Smooth muscle cell (in vitro differentiated cells): ENCODE measurements around the gene B3GALT5. TPM values are rescaled to one million over a fixed set of nuclear protein-coding genes. Genes with fewer than 3 reads are reported as not detected.

Experiments
- DNase-seq: peaks from one replicate; lab custom pipeline; 2025; ENCODE audit not compliant: unreplicated experiment; lab: John Stamatoyannopoulos, UW
- H2AFZ ChIP-seq: fragments of 200-600 bp; sonication (generic); 2 replicates; pipeline ENCODE4 v1.6.0; 2016; ENCODE audit warnings: antibody characterized with exemption, low read depth, mild to moderate bottlenecking
- H3F3A ChIP-seq: fragments of 200-600 bp; sonication (generic); 2 replicates; pipeline ENCODE4 v1.6.0; 2017; ENCODE audit warnings: antibody characterized with exemption, low read depth
- H3K27ac ChIP-seq: fragments of 200-600 bp; sonication (generic); 2 replicates; pipeline ENCODE4 v1.5.1; 2016; ENCODE audit warnings: low read depth, mild to moderate bottlenecking
- H3K27me3 ChIP-seq: fragments of 200-600 bp; sonication (generic); 2 replicates; pipeline ENCODE4 v1.6.1; 2016; ENCODE audit warnings: low read depth, mild to moderate bottlenecking
- H3K36me3 ChIP-seq: fragments of 200-600 bp; sonication (generic); 2 replicates; pipeline ENCODE4 v1.5.1; 2016; ENCODE audit warnings: low read depth
- H3K4me1 ChIP-seq: fragments of 200-600 bp; sonication (generic); 2 replicates; pipeline ENCODE4 v1.5.1; 2016; ENCODE audit warnings: low read depth
- H3K4me2 ChIP-seq: fragments of 200-600 bp; sonication (generic); 2 replicates; pipeline ENCODE4 v1.6.0; 2016; ENCODE audit warnings: mild to moderate bottlenecking
- H3K4me3 ChIP-seq: fragments of 200-600 bp; sonication (generic); 2 replicates; pipeline ENCODE4 v1.5.1; 2016; ENCODE audit warnings: mild to moderate bottlenecking
- H3K79me2 ChIP-seq: fragments of 200-600 bp; sonication (generic); 2 replicates; pipeline ENCODE4 v1.6.0; 2016; ENCODE audit warnings: low read depth, mild to moderate bottlenecking
- H3K9ac ChIP-seq: fragments of 200-600 bp; sonication (generic); 2 replicates; pipeline ENCODE4 v1.6.0; 2016; ENCODE audit warnings: low read depth
- H3K9me3 ChIP-seq: fragments of 200-600 bp; sonication (generic); replicated peaks from 2 replicates; pipeline ENCODE4 v1.5.1; 2016; ENCODE audit warnings: low read depth
- H4K20me1 ChIP-seq: fragments of 200-600 bp; sonication (generic); 2 replicates; pipeline ENCODE4 v1.6.0; 2016; ENCODE audit warnings: low read depth
- WGBS: methylation state at CpG from one replicate; pipeline ENCODE4 v1.1.7; 2016; ENCODE audit warnings: low lambda C conversion rate; 5-methylcytosine and 5-hydroxymethylcytosine counted together
- polyA plus RNA-seq: library from polyadenylated mRNA; unstranded; fragments of >200 nt; fragmentation: Nextera tagmentation; extraction: Ambion mirVana; gene quantifications from 2 replicates; pipeline ENCODE4 v1.2.1, GENCODE V29; 2016
- total RNA-seq: library from RNA; depleted of rRNA; stranded (reverse); fragments of >200 nt; gene quantifications from 2 replicates; pipeline ENCODE4 v1.2.3, GENCODE V29; 2014
- TF ChIP-seq, protein P1 (sequence below): fragments of 200-600 bp; sonication (generic); IDR thresholded peaks from 2 replicates; pipeline ENCODE4 v1.5.1; 2017; ENCODE audit warnings: borderline replicate concordance, mild to moderate bottlenecking, antibody characterized with exemption; ENCODE audit not compliant: insufficient read depth, poor library complexity, severe bottlenecking

Gene B3GALT5
- total and polyA plus RNA-seq, 2 experiments from 2014 or later = 0.73 to 3.8 TPM

DNA sequence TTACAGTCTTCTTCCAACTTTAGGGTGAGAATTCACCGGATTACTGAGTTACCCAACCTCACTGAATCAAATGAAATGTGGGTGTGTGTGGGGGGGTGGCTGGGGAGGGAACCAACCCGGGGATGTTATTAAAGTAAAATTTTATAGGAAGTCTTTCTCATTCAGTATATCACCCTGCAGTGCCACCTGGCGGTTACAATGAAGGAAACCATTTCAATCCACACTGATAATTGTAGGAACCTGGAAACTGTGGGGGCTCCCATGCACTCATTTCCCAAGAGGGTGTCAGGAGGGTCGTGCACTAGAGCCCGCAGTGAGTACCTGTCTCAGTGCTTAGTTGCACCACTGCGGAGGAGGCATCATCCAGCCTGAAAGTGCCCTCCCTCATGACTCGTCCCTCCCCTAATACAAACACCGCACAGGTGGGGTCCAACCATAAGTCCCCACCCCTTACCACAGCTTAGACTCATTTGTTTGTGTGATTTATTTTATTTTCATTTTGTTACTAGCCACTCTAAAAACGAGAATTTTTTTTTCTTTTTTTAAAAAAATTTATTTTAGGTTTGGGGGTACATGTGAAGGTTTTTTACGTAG lies 103.2 kb downstream of the B3GALT5 start:
- H3K27me3 ChIP-seq = no peaks in the 10 kb centered on the region
- H3K4me1 ChIP-seq = no peaks in the 10 kb centered on the region
- no peak overlapping the region for H3K4me2 ChIP-seq
- H4K20me1 ChIP-seq = no peaks in the 10 kb centered on the region
- no peak overlapping the region for H3K4me3 ChIP-seq
- H3K27ac ChIP-seq = no peak overlapping the region
- H2AFZ ChIP-seq = no peak overlapping the region
- H3F3A ChIP-seq = no peaks in the 10 kb centered on the region
- H3K9me3 ChIP-seq = no peaks in the 10 kb centered on the region
- H3K9ac ChIP-seq = no peak overlapping the region
- no peaks in the 10 kb centered on the region for H3K79me2 ChIP-seq
- H3K36me3 ChIP-seq = no peaks in the 10 kb centered on the region
- peak; percentile 4 for DNase-seq
- TF ChIP-seq, protein P1, sequence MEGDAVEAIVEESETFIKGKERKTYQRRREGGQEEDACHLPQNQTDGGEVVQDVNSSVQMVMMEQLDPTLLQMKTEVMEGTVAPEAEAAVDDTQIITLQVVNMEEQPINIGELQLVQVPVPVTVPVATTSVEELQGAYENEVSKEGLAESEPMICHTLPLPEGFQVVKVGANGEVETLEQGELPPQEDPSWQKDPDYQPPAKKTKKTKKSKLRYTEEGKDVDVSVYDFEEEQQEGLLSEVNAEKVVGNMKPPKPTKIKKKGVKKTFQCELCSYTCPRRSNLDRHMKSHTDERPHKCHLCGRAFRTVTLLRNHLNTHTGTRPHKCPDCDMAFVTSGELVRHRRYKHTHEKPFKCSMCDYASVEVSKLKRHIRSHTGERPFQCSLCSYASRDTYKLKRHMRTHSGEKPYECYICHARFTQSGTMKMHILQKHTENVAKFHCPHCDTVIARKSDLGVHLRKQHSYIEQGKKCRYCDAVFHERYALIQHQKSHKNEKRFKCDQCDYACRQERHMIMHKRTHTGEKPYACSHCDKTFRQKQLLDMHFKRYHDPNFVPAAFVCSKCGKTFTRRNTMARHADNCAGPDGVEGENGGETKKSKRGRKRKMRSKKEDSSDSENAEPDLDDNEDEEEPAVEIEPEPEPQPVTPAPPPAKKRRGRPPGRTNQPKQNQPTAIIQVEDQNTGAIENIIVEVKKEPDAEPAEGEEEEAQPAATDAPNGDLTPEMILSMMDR = peak; percentile 65
- 37% methylated on average over 10 of the region's 10 CpGs for WGBS

- H3K4me1 ChIP-seq = no peaks in the 10 kb centered on the region
- H3K27me3 ChIP-seq = no peaks in the 10 kb centered on the region
- no peaks in the 10 kb centered on the region for H3K79me2 ChIP-seq
- H3K4me3 ChIP-seq = no peak overlapping the region
- H4K20me1 ChIP-seq = no peaks in the 10 kb centered on the region
- no peak overlapping the region for H3K4me2 ChIP-seq
- H3F3A ChIP-seq = no peaks in the 10 kb centered on the region
- no peak overlapping the region for H3K9ac ChIP-seq
- no peaks in the 10 kb centered on the region for H3K9me3 ChIP-seq
- no peak for DNase-seq
- TF ChIP-seq, protein P1 = no peak
- 89% methylated on average over 5 of the region's 5 CpGs for WGBS
- H2AFZ ChIP-seq = no peak overlapping the region
- H3K27ac ChIP-seq = no peak overlapping the region
- H3K36me3 ChIP-seq = no peaks in the 10 kb centered on the region
Measured at GRCh38 chr21:39720126-39720778, 107.5 kb downstream of the B3GALT5 start.

GRCh38 chr21:39721885-39722284 lies 109.1 kb downstream of the B3GALT5 start:
- Histone ChIP-seq H3K9me3 (no peaks in the 10 kb centered on the region), H3K9ac (no peak overlapping the region), H3K79me2 (no peaks in the 10 kb centered on the region), H3F3A (no peaks in the 10 kb centered on the region), H3K27me3 (no peaks in the 10 kb centered on the region), H4K20me1 (no peaks in the 10 kb centered on the region), H3K4me1 (no peaks in the 10 kb centered on the region), H3K36me3 (no peaks in the 10 kb centered on the region), H3K4me3 (no peak overlapping the region), H3K27ac (no peak overlapping the region), H2AFZ (no peak overlapping the region), H3K4me2 (no peak overlapping the region)
- TF ChIP-seq, protein P1 = no peak
- 84% methylated on average over 1 of the region's 1 CpG for WGBS
- DNase-seq = no peak

Other genes with a start within 250 kb of the B3GALT5 start
- 1.2 and 2.2 TPM in 2 replicates for gene LCA5L, start 167.2 kb upstream of the B3GALT5 start, total RNA-seq
- gene LCA5L, start 167.2 kb upstream of the B3GALT5 start, polyA plus RNA-seq = 2.4 and 2.6 TPM in 2 replicates
- gene SH3BGR, start 161.0 kb upstream of the B3GALT5 start, total RNA-seq = 4.9 and 7.7 TPM in 2 replicates
- gene SH3BGR, start 161.0 kb upstream of the B3GALT5 start, polyA plus RNA-seq = 11.1 and 12.5 TPM in 2 replicates
- gene IGSF5, start 132.2 kb downstream of the B3GALT5 start, total RNA-seq = 0.36 and 0.63 TPM in 2 replicates
- gene IGSF5, start 132.2 kb downstream of the B3GALT5 start, polyA plus RNA-seq = 0.30 and 0.99 TPM in 2 replicates